ENCODE measurements around the gene SRL.
"Not testable (repeated sequence)": the region's sequence is repeated elsewhere in the genome, so short reads cannot be mapped to it uniquely, and the experiment has no call there.

The SRL gene

DNA sequence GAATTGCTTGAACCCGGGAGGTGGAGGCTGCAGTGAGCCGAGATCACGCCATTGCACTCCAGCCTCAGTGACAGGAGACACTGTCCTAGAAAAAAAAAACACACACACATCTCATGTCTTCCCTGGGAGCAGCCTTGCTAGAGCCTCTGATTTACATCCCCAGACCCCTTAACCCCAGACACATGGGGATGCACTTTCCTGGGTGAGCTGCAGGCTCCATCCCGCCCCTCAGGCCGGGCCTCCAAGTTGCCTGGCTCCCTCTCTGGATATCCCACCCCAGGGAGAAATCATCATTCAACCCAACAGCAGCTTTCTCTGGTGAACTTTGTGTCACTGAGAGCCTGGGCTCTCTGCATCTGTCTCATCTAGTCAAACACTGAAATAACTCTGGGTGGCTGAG, 21.5 kb downstream of the SRL start:
- no peak for DNase-seq

DNA sequence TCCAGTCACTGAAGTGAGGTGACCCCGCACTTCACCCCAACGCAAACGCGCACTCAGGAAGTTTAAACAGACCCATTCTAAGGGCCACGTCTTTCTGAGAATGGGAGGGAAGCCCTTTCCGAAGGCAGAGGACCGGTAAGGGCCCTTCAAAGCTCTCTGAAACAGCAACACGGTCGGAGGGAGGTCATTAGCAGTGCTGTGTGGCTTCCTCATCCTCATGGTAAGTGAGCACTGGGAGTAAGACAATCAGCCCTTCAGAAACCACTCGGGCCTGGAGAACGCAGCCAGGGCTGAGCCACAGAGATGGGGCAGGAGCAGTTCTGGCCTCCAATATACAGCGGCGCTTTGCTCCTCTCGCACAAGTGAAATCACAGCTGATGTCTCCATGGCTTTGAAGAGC, 23.7 kb downstream of the SRL start:
- no peak for DNase-seq

DNA sequence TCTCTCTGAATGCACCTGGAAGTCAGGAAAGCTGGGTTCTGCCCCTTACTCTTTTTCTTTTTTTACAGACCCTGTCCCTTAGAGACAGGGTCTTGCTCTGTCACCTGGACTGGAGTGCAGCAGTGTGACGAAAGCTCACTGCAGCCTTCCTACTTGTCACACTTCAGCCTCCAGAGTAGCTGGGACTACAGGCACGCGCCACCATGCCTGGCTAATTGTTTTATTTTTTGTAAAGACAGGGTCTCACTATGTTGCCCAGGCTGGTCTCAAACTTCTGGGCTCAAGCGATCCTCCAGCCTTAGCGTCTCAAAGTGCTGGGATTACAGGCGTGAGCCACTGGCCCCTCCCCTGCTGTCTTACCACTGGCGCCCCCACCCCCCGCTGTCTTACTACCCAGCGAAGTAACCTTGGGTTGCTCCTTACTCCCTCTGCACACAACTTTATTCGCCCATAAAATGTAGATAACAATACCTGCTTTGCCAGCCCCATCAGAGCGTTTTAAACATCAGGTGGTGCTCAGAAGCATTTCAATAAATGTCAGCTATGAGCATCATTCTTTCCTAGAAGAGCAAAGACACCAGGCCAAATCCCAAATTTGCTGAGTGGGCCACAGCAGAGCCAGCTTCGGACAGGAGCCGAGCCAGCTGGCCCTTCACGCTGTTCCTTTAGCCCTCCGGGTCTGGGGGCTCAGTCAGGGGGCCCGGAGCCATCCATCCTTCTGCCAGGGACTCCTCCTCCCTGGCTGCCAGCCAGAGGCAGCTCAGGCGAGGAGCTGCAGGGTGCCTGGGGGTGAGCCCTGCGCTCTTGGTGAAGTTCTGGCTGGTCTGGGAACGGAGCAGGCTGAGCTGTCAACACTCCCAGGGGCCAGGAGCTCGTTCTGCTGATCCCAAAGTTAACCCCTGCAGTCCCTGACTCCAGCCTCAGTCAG, 24.4 kb downstream of the SRL start:
- no peak for DNase-seq

DNA sequence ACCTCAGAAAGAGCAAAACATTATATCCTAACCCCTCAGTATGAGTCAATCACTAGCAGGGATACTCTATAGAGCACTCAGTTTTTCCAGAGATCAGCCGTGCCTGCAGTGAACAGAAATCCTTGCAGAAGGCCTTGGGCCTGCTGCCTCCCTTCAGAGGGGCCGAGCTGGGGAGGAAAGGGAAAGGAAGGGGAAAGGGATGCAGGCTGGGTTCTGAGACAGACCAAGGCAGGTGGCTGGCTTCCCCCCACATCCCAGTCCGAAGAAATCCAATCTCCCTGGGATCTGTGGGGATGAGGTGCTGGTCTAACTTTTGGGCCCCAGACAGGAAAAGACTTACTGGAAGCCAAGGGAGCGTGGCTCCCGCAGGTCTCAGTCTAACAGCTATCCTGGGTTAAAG, 25.3 kb downstream of the SRL start:
- DNase-seq, result no peak

DNA sequence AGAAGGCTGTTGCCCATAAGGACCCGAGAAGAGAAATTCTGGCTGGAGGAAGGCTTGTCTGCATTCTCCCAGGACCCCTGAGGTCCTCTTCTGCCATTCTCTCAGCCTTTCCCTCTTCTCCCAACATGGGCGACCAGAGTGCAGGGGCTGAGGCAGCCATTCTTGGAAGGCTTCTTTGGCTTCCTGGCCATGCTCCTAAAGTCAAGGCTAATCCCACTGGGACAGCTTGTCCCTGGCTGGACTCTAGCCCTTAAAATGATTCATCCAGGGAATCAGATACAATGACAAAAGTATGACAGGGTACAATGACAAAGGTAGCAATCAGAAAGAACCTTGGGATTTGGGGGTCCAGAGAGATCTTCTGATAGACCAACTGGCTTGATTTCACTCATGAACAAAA, 26.8 kb downstream of the SRL start:
- no peak for DNase-seq

DNA sequence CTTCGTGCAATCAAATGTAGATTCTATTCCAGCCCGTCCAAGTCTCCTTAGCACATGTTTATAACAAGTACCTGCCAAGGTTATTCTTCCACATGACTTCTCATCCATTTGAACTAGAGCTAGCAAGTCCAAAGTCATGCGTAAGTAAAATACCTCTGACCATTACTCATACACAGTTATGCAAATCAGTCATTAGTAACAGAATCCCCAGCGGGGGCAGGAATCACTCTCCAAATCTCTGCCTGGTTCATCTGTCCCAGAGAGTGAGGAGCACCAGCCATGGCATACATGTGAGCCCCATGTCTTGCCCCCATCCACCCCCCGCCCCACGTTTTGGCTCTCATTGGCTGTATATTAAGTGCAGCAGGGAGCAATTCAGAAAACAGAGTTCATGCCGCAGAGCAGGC, 27.7 kb downstream of the SRL start:
- no peak for DNase-seq

GRCh38 chr16:4213737-4214136, 28.1 kb downstream of the SRL start:
- DNase-seq, result no peak

DNA sequence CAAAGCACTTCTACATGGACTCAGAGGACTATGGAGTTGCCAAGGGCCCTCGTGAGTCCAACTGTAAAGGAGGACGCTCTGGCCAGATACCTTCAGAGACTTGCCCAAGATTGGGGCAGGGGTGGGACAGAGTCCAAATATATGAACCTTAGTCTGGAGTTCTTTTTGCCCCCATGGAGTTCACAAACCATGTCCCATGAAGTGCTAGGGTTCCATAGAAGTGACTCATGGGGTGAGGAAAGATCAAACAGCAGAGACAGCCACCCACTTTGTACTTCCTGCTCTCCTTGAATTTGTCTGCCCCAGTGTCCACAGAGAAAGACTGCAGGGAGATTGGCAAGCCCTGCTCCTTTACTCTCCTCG, 29.0 kb downstream of the SRL start:
- no peak for DNase-seq

DNA sequence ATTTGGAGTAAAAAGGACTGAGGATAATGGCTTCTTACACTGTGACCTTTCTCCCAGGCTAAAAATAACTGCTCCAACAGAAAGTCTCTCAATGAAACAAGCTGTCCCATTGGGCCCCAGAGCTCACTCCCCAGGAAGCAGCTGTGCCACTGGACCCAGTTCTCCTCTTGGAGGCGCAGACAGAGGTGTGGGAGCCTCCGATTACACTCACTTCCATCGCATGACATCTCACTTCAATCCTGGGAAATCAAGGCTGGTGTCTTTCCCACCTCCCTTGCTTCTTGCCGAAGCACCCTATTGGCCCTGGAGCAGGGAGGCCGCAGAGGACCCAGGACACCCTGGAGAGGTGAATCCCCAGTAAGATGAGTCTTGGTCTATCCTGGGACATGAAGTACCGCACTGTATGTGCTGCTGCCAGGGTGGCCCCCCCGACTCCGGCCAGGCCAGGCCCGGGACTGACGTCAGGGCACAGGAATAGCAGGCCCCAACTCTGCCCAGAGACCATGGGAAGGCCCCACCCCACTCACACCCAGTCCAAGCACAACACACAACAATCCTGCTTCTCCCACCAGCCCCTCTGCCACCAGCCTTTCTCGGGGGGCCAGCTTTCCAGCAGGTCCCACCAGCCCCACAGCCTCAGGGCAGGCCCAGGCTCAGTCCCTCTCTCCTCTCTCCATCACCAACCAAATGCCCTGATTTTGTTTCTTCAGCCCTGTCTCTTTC, 29.5 kb downstream of the SRL start:
- DNase-seq, result no peak

- DNase-seq, result not testable (repeated sequence)
These were observed 30.3 kb downstream of the SRL start for GRCh38 chr16:4211445-4212210.

- no peak for DNase-seq
These were observed 32.2 kb downstream of the SRL start for GRCh38 chr16:4209666-4210065.

DNA sequence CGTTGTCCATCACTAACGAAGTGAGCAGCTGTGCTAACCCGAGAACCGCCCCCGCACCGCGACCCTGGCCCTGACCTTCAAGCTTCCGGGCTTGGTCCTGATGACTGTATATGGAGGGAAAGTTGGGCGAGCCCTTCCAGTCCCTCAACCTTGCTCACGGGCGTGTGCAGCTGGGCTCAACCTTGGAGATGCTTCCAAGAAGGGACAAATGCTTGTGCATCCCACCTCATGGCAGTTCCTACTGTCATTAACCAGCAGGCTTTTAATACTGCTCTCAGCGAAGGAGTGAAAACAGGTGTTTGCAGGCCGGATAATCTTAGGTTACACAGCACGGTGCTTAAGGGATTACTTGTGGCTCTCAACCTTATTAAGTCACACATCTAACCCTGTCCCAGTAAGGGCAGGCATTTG, 33.5 kb downstream of the SRL start:
- no peak for DNase-seq

GRCh38 chr16:4207683-4208340, 34.1 kb downstream of the SRL start:
- no peak for DNase-seq

GRCh38 chr16:4207229-4207628, 34.7 kb downstream of the SRL start:
- DNase-seq, result no peak

GRCh38 chr16:4206680-4207079, 35.2 kb downstream of the SRL start:
- DNase-seq, result no peak

DNA sequence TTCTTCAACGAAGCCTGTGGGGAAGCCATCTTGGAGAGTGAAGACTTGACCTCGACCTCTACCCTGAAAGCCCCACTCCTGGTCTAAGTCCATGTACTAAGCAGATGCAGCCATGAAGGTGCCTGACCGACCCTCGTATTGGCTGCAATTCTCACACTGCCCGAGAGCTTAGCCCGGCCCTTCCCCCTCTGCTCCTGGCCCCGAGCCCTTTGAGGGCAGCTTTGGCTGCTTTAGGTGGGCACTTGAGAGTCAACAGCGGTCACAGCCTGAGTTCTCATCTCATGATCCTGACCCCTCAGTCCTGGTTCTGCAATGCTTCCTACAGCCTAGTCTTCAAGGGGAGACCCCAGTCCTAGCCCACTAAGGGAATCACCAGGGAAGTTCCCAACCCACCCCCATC, 35.9 kb downstream of the SRL start:
- DNase-seq, result no peak

GRCh38 chr16:4204521-4204920, 37.4 kb downstream of the SRL start:
- no peak for DNase-seq

GRCh38 chr16:4203748-4204147, 38.1 kb downstream of the SRL start:
- no peak for DNase-seq

DNA sequence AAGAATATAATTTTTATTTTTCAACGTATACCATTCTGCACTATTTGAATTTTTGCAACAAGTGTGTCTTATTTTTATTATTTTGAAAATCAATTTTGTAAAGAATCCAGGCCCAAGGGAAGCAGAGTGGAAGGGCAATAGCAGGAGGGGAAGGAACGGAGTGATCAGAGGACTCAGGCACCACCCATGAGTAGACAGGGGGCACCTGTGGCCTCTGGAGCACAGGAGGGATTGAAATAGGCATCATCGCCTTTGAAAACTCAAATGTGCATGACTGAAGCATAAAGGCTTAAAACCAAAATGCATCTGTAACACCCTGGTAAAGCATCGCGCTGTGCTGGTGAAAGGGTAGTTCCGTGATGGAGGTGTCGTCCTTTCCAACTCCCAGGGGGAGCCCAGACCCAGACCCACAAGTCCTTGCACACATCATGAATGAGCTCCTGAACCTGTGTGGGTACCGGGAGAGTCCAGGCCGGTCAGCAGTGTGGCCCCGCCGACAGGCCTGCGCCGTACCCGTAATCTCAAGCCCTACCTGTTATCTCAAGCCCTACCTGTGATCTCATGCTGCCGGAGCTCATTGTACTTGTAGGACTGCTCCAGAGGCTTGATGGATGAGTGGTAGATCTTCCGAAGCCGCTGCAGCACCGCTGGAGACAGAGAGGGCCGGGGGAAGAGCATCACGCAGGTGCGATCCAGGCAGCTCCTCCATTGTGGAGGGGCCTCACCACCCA, 39.1 kb downstream of the SRL start:
- no peak for DNase-seq

DNA sequence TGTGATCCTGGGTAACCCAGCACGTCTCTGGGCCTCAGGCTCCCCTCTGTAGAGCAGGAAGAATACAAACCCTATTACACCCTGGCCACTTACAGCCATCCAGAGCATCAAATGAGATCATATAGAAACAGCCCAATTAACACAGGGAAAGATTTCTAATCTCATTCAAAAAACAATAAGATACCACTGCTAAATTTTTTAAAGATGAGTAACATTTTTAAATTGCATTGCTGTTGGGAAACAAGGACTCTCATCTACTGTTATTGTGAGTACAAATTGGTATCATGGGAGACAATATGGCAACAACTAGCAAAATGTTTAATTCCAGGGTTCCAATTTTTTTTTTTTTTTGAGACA, 41.1 kb downstream of the SRL start:
- DNase-seq, result no peak

DNA sequence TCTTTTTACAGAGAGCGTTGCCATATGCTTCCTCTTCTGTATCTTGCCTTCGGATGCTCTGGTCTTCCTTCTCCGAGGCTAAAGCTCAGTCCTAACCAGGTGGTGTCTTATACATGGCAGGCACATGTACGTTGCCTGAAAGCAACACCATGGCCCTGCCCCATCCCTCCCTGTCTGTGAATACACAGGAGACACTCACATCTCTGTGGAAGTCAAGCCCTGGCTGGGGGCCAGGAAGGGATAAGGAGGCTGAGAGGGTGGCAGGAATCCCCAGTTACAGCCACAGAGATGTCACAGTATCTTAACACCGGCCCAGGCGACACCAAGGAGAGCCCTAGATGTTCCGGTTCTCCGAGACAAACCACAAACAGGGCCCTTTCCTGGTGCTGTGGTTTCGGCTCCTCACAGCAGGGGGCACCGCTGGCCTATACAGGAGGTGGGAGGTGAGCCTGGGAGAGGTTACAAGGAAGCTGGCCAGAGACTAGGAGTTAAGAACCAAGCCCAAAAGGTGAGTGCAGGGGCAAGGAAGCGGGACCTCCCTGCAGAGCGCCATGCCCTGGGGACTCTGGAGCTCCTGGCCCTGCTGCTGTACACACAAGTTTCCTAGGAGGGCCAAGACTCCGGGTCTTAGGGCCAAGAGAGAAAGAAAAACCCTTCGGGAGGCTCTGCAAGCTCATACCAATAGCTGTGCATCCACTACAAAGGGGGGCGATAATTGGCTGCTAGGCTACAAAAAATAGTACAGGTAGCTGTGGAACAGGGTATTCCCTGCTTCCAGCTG, 41.7 kb downstream of the SRL start:
- DNase-seq, result peak; percentile 3

DNA sequence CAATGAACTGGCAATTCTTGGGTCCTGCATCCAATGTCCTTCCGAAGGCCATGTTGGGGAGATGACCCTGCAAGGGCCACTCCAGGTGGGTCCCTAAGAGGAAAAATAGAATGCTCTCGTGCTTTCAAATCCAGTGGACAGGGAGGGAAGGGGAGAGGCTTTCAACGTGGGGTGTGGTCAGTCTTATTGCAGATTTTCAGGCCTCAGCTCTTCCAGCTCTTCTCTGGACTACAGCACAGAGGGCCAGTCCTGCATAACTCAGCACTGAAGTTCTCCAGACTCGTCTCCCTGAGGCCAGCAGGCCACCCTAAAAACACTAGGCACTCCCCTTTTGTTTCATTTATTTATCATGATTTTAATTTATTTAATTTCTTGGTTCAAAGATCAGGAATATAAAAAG, 43.1 kb downstream of the SRL start:
- DNase-seq, result no peak

All from activated T-cell treated with anti-CD3 and anti-CD28 coated beads for 4 hours (primary cell).